ENCODE measurements around the gene GCAT.

GCAT gene

DNA sequence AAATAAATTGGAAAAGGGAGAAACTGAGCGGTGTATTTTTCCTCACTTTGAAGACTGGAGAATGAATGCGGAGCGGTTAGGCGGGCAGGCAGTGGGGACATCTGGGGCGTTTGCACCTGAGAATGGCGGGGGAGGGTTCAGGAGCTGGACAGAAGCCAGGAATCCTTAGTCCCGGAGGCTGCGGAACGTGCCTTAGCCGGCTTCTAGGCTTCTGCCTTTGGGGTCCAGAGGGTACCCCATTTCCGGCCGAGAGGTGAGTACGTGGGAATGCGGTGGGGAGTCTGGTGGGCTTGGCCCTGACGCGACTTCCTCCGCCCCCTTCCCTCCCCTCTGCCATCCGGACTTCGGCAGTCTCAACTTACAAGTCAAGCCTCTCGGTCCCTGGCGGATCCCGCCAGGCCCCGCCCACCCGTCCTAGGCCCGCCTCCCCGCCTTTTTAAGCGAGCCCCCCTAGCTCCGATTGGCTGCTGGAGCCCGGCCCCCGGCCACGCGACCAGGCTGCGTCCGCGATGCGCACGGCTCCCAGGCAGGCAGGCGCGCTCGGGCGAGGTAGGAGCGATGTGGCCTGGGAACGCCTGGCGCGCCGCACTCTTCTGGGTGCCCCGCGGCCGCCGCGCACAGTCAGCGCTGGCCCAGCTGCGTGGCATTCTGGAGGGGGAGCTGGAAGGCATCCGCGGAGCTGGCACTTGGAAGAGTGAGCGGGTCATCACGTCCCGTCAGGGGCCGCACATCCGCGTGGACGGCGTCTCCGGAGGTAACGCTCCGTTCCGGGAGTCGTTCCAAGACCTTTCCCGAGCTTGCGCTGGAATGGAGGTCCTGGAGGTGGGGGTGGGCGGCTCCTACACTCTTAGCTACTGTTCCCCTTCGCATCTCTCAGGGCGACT lies at the start of gene GCAT:
GCAT (plus strand) TSS at position 525 of the 884 bp plus-strand sequence; CDS start at position 559, 34 bp downstream.
- peak; percentile 91 for DNase-seq

DNA sequence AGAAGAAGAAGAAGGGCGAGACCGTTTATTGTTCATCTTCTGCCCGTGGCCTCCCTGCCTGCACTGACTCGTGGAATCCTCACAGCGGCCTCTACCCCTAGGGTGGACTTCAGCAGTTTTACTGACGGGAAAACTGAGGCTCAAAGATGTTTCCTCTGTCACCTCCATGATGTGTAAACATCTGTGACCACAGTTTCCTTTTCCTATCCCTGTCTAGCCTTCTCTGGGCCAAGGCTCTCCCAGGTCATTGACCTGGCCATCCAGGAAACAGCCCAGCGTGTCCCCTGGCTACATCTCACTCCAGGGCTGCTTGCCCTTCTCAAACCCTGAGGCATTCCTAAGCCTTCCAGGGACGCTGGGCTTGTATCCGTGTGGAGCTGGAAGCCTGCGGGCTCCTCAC lies 49.0 kb upstream of the GCAT start:
- no peak for DNase-seq

DNA sequence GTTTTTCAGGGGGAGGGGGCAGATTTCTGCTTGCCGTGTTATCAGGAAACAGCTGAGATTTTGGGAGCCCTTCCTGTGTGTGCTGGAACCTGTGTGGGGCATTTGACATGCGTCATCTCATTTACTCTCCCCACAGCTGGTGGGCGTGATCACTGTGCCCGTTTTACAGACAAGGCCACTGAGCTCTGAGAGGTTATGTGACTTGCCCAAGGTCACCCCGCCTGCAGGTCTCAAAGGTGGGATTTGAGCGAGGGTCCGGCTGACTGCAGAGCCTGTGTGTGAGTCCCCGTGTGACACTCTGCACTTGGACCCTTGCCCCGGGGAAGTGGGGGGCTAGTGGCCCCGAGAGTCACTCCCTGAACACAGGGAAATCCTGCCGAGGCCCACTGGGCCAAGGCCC lies 48.5 kb upstream of the GCAT start:
- no peak for DNase-seq

DNA sequence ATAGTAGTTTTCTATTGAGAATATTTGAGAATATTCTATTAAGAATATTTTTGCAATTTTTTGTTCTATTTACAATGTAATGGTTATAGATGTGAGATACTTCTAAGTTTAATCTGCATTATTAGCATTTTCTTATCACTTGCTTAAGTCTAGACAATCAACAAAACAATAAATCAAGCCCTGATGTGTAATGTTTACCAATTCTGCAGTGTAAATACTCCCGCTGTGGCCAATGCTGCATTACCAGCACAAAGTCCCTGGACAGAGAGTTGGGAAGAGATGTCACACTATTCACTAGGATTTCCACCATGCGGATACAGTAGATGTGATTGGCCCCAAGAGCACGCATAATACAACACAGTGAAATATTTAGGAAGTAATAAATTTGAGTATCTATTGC lies 47.6 kb upstream of the GCAT start:
- no peak for DNase-seq

DNA sequence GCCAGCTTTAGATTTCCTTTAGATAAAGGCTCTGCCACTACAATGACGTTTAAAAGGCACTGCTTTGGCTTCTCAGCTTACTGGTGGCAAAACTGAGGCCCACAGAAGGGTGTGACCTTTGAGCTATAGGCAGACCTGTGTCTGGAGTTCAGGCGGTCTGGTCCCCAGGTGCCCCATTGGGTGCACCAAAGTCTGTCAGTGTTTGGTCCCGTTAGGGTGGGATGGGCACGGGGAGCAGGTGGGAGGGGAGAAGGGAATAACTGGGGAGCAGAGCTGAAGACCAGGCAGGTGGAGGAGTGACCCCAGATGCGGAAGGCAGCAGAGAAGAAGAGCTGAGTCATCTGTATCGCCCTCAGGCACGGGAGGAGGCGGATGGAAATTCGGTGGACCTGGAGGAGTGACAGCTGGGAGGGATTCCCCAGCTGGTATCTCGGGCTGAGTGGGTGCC lies 45.3 kb upstream of the GCAT start:
- no peak for DNase-seq

DNA sequence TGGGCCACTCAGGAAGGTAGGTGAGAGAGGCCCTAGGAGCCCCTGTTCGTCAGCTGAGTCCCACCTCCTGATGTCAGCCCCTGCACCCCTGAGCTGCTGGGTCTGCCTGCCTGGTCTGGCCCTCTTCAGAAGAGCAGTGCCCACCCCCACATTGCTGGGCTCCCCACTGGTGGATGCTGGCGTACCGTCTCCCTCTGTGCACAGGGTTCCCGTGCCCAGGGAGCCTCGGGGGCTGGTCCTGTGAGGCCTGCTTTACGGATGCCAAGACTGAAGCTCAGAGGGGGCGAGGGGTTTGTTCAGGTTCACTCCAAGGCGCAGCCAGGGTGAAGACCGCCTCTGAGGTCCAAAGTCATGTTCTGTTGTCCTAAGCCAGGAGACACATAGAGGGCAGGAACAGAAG lies 44.7 kb upstream of the GCAT start:
- DNase-seq = no peak

DNA sequence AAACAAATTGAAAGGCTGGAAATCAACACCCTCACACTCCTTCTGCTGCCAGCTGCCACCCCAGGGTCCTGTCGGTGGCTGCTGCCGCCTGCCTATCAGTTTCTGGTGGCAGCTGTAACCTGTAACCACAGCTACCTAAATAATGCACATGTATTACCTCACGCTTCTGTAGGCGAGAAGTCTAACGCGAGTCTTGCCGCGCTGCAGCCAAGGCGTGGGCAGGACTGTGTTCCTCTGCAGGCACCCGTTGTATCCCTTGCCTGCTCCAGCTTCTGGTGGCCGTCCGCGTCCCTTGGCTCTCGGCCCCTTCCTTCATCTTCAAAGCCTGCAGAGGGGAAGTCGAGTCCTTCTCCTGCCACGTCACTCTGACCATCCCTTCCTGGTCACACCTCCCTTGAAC lies 44.1 kb upstream of the GCAT start:
- no peak for DNase-seq

DNA sequence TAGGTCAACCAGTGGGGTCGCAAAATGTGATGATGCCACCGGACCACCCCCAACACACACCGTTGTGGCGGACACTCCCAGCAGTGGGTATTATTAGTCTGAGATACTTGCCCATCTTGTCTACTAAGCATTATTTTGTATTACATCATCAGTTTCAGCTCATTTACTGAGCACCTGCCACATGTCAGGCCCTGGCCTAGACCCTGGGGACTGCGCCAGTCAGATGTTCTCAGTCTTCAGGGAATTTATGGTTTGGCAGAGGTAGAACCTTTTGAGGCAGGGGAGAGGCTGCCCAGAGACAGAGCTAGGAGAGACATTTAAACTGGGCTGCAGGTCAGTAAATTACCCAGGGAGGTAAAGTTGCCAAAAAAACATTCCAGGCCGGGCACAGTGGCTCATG lies 43.1 kb upstream of the GCAT start:
- no peak for DNase-seq

DNA sequence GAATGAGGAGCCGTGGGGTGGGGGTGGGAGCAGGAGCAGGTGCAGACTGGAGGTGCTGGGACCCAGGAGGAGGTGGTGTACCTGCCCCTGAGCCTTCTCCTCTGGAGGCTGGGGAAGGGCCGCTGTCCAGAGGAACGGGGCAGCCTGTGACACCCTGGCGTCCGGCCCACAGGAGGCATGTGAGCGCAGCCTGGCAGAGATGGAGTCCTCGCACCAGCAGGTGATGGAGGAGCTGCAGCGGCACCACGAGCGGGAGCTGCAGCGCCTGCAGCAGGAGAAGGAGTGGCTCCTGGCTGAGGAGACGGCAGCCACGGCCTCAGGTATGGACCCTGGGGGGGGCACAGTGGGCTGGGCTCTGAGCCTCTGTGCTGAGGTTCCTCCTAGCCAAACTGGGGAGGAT lies 42.2 kb upstream of the GCAT start:
- DNase-seq = no peak

DNA sequence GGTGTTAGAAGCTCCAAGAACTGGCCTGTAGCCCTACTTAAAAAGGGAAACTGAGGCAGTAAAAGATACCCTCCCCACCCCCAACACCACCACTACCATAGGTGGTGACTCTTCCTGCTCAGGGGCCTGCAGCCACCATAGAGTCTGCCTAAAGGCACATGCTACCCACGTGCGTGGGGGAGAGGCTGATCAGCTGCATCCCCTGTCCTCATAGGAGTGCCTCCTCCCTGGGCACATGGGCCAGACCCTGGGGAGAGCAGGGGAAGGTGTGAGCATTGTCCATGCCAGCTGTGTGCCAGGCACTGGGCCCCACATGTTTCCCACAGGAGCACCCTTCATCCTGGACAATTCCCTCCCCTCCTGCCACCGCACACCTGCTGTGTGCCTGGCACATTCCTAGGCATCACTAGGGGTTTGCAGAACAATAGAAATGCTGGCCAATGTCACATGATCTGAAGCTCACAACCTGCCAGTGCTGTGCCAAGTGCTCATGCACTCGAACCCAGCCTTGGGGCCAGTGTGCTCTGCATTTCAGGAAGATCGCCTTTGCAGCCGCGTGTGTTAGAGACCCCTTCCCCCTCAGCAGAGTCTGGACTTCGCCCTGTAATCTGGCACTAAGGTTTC lies 41.7 kb upstream of the GCAT start:
- DNase-seq = no peak

DNA sequence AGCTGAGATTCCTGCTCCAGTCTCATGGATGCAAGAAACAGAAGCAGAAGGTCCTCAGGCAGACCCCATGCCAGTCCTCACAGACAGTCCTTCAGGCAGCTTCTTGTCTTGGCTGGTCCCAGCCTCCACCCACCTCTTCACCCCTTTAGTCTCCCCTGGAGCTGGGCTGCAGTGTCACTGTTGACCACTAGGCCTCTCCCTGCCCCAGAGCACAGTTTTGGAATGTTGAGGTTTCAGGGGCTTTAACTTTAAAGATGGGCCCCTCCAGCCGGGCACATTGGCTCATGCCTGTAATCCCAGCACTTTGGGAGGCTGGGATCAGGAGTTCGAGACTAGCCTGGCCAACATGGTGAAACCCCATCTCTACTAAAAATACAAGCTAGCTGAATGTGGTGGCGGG lies 39.5 kb upstream of the GCAT start:
- DNase-seq = no peak

DNA sequence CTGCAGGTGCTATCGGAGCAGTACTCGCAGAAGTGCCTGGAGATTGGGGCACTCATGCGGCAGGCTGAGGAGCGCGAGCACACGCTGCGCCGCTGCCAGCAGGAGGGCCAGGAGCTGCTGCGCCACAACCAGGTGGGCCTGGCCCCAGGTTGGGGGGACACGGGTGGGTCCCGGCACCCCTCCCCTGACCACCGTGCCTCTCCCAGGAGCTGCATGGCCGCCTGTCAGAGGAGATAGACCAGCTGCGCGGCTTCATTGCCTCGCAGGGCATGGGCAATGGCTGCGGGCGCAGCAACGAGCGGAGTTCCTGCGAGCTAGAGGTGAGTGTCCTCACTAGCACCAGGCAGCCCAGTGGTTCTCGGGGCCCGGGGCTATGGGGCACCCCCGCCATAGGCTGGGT lies 38.7 kb upstream of the GCAT start:
- no peak for DNase-seq

DNA sequence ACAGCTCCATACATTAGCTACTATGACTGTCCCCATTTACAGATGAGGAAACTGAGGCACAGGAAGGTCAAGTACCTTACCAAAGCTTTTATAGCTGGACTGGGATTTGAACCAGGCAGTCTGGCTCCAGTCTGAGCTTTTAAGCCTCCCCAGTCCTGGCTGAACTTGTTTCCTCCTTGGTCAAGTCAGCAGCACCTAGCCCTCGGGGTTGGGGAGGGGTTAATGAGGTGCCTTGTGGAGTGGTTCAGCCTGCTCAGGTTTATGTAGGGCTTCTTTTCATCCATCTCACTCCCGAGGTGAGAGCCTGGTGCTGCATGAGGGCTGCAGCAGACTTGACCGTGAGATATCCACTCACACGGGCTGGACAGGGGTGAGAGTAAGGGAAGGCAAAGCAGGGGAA lies 36.7 kb upstream of the GCAT start:
- DNase-seq = no peak

DNA sequence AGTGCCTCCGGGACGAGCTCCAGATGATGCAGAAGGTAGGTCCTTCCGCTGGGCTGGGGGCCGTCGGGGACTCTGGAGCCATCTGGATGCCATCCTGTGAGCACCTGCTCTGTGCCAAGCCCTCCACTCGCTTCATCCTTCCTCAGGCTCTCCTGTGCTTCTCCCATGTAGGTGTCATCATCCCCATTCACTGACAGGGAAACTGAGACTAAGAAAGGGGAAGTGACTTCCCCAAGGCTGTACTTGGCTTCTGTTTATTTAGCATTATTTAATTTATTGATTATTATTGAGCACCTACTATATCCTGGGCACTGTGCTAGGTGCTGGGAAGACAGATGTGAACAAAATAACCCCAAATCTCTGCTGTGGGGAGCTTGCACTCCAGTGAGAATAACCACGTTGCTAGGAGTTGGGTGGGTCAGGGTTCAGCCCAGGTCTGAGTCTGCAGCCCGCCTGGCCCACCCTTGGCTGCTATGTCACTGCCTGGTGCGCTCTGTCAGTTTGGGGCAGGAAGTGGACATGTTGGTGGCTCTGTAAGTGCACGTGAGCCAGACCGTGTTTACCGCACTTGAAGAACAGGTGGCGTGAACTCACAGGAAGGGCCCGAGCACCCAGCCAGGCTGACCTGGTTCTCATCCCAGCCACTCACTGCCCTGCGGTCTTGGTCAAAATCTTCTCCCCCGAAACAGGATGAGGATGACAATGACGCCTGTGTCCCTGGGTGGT lies 35.9 kb upstream of the GCAT start:
- DNase-seq = no peak

DNA sequence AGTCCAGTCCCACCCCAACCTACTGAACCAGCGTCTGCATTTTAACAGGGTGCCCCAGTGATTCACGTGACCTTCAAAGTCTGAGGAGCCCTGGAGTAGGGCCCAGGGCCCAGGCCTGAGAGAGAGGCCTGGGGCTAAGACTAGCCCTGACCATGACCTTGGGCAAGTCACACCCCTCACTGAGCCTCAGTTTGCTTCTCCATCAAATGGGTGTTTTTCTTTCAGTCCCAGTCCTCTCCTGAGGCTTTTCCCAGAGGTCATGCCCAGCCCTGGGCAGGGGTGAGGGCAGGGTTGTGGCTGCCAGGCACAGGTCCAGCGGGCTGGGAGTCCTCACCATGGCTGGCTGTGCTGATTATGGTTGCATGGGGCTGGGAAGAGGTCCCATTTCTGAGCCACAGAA lies 33.0 kb upstream of the GCAT start:
- no peak for DNase-seq

DNA sequence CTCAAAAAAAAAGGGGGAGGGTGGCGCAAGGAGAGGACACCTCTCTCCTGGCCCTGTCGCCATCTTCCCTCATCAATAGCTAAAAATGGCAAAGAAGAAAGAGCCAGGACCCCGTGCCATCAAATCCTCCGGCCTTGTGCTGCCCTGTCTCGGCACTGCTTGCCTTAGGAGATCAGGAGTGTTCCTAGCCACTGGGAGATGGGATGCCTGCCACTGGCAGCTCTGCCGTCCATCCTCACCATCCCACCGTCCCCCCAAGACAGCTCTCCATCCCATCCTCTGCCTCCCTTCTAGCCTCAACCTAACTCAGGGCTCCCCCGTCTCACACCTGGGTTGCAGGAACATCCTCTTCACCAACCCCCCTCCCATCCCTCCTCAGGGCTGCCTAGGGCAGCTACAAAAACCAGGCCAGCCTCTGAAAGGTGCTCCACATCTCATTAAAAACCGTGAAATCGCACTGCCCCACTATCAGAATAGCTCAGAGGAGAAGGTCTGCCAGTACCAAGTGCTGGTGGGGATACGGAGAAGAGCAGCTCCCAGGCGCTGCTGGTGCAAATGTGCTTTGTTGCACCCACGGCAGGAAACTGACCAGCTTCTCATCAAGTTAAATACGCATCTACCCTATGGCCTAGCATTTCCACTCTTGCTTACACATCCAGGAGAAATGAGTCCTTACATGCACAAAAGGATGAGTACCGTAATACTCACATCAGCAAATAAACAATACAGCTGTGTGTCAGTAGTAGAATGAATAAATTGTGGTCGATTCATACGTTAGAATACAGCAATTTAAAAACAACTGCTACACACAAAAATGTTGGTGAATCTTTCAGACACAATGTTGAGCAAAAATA lies 31.7 kb upstream of the GCAT start:
- DNase-seq = no peak

DNA sequence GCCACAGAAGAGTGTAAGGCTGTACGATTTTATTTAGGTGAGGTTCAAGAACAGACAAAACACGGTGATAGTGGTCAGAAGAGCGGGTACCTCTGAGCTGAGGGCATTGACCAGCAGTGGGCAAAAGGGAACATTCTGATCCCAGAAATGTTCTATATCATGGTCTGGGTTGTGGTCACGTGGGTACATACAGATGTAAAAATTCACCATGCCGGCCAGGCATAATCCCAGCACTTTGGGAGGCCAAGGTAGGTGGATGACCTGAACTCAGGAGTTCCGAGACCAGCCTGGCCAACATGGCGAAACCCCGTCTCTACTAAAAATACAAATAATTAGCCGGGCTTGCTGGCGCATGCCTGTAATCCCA lies 31.1 kb upstream of the GCAT start:
- DNase-seq = no peak

DNA sequence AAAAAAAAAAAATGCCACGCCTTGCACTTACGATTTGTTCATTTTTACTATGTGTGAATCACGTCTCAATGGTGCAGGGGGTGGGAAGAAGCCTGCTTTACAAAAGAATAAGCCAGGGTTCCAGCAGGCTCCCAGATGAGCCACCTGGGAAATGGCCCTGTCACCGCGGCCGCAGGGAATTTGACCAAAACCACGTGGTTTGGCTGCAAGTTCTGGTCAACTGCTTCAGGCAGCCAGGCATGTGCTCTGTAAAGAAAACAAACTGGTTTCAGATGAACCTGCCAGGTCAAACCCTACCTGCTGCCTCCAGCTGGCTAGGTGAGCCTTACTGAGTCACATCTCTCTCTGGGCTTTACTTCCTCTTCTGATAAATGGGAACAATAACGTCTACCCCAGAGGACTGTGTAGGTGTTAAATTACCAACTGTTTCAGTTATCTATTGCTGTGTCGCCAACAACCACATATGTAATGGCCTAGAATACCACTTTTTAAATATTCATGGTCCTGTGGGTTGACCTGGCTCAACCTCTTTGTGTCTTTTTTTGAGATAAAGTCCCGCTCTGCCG lies 30.5 kb upstream of the GCAT start:
- no peak for DNase-seq

DNA sequence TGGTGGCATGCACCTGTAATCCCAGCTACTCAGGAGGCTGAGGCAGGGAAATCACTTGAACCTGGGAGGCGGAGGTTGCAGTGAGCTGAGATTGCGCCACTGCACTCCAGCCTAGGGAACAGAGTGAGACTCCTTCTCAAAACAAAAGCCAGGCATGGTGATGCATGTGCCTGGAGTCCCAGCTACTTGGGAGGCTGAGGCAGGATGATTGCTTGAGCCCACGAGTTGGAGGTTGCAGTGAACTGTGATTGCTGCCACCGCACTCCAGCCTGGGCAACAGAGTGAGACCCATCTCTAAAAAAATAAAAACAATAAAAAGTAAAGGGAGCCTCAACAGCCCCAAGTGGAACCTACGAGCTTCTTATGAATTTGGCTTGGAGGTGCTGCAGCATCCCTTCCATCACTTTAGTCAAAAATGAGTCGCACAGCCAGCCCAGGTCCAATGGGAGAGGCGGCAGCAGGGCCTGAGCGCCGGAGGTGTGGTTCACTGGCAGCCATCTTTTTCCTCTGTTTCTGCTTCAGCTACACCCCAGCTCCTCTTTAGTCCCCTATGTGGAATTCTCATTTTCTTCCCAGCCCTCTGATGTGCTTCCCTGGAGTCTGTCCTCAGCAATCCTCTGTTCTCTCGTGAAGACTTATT lies 29.2 kb upstream of the GCAT start:
- no peak for DNase-seq

DNA sequence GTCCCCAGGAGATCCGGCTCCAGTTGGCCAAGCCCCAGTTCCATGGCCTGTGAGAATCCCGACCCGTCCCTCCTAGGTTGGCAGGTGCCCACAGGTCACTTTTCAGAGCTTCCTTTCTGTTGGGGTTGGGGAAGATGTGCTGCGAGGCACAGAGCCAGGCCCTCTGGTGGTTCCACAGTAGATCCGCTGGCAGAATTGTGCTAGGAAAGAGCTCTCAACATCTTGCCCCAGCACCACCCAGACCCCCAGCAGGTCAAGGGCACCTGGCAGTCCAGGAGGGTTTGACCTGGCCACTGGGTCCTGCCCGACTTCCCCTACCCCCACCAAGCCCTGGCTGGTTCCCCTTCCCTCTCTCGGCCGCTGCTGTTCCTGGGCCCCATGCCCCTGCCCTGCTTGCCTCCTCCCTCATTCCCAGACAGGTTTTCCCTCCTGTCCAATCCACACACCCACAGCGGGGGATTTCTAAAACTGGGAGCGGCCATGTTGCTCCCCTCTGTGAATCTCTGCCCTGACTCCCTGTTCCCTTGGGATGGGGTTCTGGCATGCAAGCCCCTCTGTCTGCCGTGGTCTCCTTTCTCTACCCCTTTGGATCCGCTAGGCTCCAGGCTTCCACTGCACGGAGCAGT lies 26.2 kb upstream of the GCAT start:
- no peak for DNase-seq

DNA sequence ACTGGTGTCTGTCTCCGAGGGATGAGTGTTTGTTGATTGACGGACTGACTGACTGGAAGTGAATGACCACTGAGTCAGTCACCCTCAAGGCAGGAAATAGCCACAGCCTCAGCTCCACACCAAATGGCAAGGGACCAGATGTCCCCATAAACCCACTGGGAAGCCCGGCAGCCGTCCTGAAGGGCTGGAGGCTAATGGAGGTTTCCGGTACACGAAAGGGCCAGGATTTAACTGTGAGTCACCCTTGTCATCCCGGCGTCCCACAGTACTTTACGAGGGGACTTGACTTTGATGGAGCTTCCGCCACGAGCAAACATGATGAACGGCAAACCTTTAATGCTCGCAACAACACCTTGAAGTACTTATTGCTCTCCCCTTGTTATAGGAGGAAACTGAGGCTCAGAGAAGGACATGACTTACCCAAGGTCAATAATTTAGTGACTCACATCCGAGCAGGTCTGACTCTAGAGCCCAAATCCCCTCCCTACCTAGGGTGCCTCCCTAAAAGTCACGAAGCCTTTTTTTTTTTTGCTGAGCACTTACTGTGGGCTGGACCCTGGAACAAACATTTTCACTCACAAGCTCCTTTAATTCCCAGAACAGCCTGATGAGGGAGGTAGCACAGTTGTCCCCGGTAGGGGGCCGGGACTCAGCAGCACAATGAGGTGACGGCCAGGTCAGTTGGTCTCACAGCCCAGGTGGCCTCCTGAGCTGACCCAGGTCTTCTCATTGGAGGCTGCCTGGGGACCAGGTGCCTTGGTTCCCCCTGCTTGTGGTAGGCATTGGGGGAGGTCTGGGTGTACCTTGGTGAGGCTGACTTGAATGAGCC lies 25.2 kb upstream of the GCAT start:
- DNase-seq = no peak

Data from amniotic stem cell (primary cell).